HEK293 (cell line): ENCODE measurements around the gene COL25A1.

Experiments
- CTCF ChIA-PET: fragments of 350-600 bp; formaldehyde crosslinking; extraction: SDS; loops from one replicate; lab custom pipeline; 2021; ENCODE audit warnings: antibody characterized with exemption; lab: Yijun Ruan, JAX
- POLR2A ChIA-PET: fragments of 300-600 bp; formaldehyde crosslinking; extraction: SDS; loops from one replicate; lab custom pipeline; 2020; ENCODE audit warnings: antibody characterized with exemption, inconsistent platforms; lab: Yijun Ruan, JAX
- H3K27ac ChIP-seq: fragments of 200-500 bp; sonication (Bioruptor generic); 2 replicates; pipeline ENCODE4 v1.5.1; 2014; ENCODE audit warnings: low read depth, low read length, control low read depth, inconsistent platforms; ENCODE audit errors: extremely low read depth
- H3K36me3 ChIP-seq, 2 experiments: fragments of 200-500 bp in 1 of 2; sonication (Bioruptor generic) in 1 of 2; 1 replicate in 1 of 2; 2 replicates in 1 of 2; pipeline ENCODE4 v1.5.1; 2014 to 2017; ENCODE audit warnings: inconsistent platforms in 2 of 2, low read length in 2 of 2; ENCODE audit not compliant: control insufficient read depth in 2 of 2, insufficient read depth in 1 of 2
- H3K4me1 ChIP-seq: fragments of 200-500 bp; sonication (Bioruptor generic); 2 replicates; pipeline ENCODE4 v1.5.1; 2014; ENCODE audit warnings: mild to moderate bottlenecking, low read length, inconsistent platforms; ENCODE audit not compliant: control insufficient read depth, insufficient read depth
- H3K4me3 ChIP-seq: 2 replicates; pipeline ENCODE4 v1.5.1; 2011; ENCODE audit warnings: low read depth, mild to moderate bottlenecking, control low read depth, low read length, moderate library complexity
- H3K9me3 ChIP-seq: fragments of 200-500 bp; sonication (Bioruptor generic); 2 replicates; pipeline ENCODE4 v1.5.1; 2014; ENCODE audit warnings: low read depth, low read length, inconsistent platforms; ENCODE audit not compliant: control insufficient read depth, insufficient read depth
- CTCF ChIP-seq: fragments of 450-650 bp; formaldehyde crosslinking; IDR thresholded peaks from 2 replicates; pipeline ENCODE4 v1.5.1; 2016; ENCODE audit warnings: missing biosample characterization, missing genetic modification characterization
- EGR2 ChIP-seq: fragments of 450-650 bp; formaldehyde crosslinking; IDR thresholded peaks from 2 replicates; pipeline ENCODE4 v1.5.1; 2016; ENCODE audit warnings: low read depth, missing biosample characterization, missing genetic modification characterization
- GLI4 ChIP-seq: fragments of 450-650 bp; formaldehyde crosslinking; IDR thresholded peaks from 2 replicates; pipeline ENCODE4 v1.5.1; 2016; ENCODE audit warnings: missing biosample characterization, missing genetic modification characterization
- HOXC10 ChIP-seq: sonication (generic); formaldehyde crosslinking; IDR thresholded peaks from 2 replicates; pipeline ENCODE4 v1.8.1; 2023; ENCODE audit warnings: mild to moderate bottlenecking, missing genetic modification reagents
- SP2 ChIP-seq: fragments of 450-650 bp; formaldehyde crosslinking; IDR thresholded peaks from 2 replicates; pipeline ENCODE4 v1.5.1; 2016; ENCODE audit warnings: missing biosample characterization, missing genetic modification characterization
- YY2 ChIP-seq: fragments of 450-650 bp; formaldehyde crosslinking; IDR thresholded peaks from 2 replicates; pipeline ENCODE4 v1.5.1; 2016; ENCODE audit warnings: missing biosample characterization, missing genetic modification characterization
- ZBTB21 ChIP-seq: fragments of 450-650 bp; formaldehyde crosslinking; IDR thresholded peaks from 2 replicates; pipeline ENCODE4 v1.5.1; 2017; ENCODE audit warnings: missing biosample characterization, missing genetic modification characterization
- ZBTB48 ChIP-seq: fragments of 450-650 bp; formaldehyde crosslinking; IDR thresholded peaks from 2 replicates; pipeline ENCODE4 v1.5.1; 2016; ENCODE audit warnings: missing biosample characterization, missing genetic modification characterization
- ZEB2 ChIP-seq: fragments of 450-650 bp; formaldehyde crosslinking; IDR thresholded peaks from 2 replicates; pipeline ENCODE4 v1.5.1; 2016; ENCODE audit warnings: missing biosample characterization, missing genetic modification characterization
- ZFHX2 ChIP-seq: fragments of 450-650 bp; formaldehyde crosslinking; conservative IDR thresholded peaks from 2 replicates; pipeline ENCODE4 v1.5.1; 2016; ENCODE audit warnings: missing biosample characterization, missing genetic modification characterization
- ZFP3 ChIP-seq: fragments of 450-650 bp; formaldehyde crosslinking; IDR thresholded peaks from 2 replicates; pipeline ENCODE4 v1.5.1; 2016; ENCODE audit warnings: low read depth, missing biosample characterization, missing genetic modification characterization
- ZFP37 ChIP-seq: fragments of 450-650 bp; formaldehyde crosslinking; IDR thresholded peaks from 2 replicates; pipeline ENCODE4 v1.5.1; 2016; ENCODE audit warnings: missing biosample characterization, missing genetic modification characterization
- ZNF10 ChIP-seq: fragments of 450-650 bp; formaldehyde crosslinking; IDR thresholded peaks from 2 replicates; pipeline ENCODE4 v1.5.1; 2017; ENCODE audit warnings: missing biosample characterization, missing genetic modification characterization
- ZNF121 ChIP-seq: fragments of 450-650 bp; formaldehyde crosslinking; IDR thresholded peaks from 2 replicates; pipeline ENCODE4 v1.5.1; 2016; ENCODE audit warnings: missing biosample characterization, missing genetic modification characterization
- ZNF16 ChIP-seq: fragments of 450-650 bp; formaldehyde crosslinking; IDR thresholded peaks from 2 replicates; pipeline ENCODE4 v1.5.1; 2016; ENCODE audit warnings: low read depth, missing biosample characterization, missing genetic modification characterization
- ZNF174 ChIP-seq: fragments of 450-650 bp; formaldehyde crosslinking; IDR thresholded peaks from 2 replicates; pipeline ENCODE4 v1.5.0; 2017; ENCODE audit warnings: missing biosample characterization, mild to moderate bottlenecking, missing genetic modification characterization
- ZNF18 ChIP-seq: fragments of 450-650 bp; formaldehyde crosslinking; IDR thresholded peaks from 2 replicates; pipeline ENCODE4 v1.5.1; 2016; ENCODE audit warnings: missing biosample characterization, missing genetic modification characterization
- ZNF221 ChIP-seq: fragments of 450-650 bp; formaldehyde crosslinking; IDR thresholded peaks from 2 replicates; pipeline ENCODE4 v1.5.1; 2017; ENCODE audit warnings: missing biosample characterization, missing genetic modification characterization, borderline replicate concordance
- ZNF362 ChIP-seq: fragments of 450-650 bp; formaldehyde crosslinking; IDR thresholded peaks from 2 replicates; pipeline ENCODE4 v1.5.1; 2016; ENCODE audit warnings: missing biosample characterization, missing genetic modification characterization
- ZNF366 ChIP-seq: fragments of 450-650 bp; formaldehyde crosslinking; conservative IDR thresholded peaks from 2 replicates; pipeline ENCODE4 v1.5.1; 2016; ENCODE audit warnings: missing biosample characterization, missing genetic modification characterization
- ZNF426 ChIP-seq: fragments of 450-650 bp; formaldehyde crosslinking; IDR thresholded peaks from 2 replicates; pipeline ENCODE4 v1.5.1; 2017; ENCODE audit warnings: missing biosample characterization, missing genetic modification characterization, mild to moderate bottlenecking, inconsistent platforms, moderate library complexity
- ZNF529 ChIP-seq: fragments of 450-650 bp; formaldehyde crosslinking; IDR thresholded peaks from 2 replicates; pipeline ENCODE4 v1.5.1; 2017; ENCODE audit warnings: missing genetic modification characterization, missing biosample characterization; ENCODE audit not compliant: insufficient replicate concordance
- ZNF561 ChIP-seq: fragments of 450-650 bp; IDR thresholded peaks from 2 replicates; pipeline ENCODE4 v1.5.1; 2018; ENCODE audit warnings: missing biosample characterization, missing genetic modification characterization, borderline replicate concordance
- ZNF596 ChIP-seq: fragments of 450-650 bp; IDR thresholded peaks from 2 replicates; pipeline ENCODE4 v1.5.0; 2018; ENCODE audit warnings: missing biosample characterization, mild to moderate bottlenecking, missing genetic modification characterization, moderate library complexity
- ZNF621 ChIP-seq: fragments of 450-650 bp; formaldehyde crosslinking; IDR thresholded peaks from 2 replicates; pipeline ENCODE4 v1.5.1; 2017; ENCODE audit warnings: missing biosample characterization, missing genetic modification characterization
- ZNF645 ChIP-seq: fragments of 450-650 bp; formaldehyde crosslinking; IDR thresholded peaks from 2 replicates; pipeline ENCODE4; 2016; ENCODE audit warnings: missing biosample characterization, missing genetic modification characterization
- ZNF747 ChIP-seq: fragments of 450-650 bp; formaldehyde crosslinking; IDR thresholded peaks from 2 replicates; pipeline ENCODE4 v1.5.1; 2016; ENCODE audit warnings: missing biosample characterization, missing genetic modification characterization
- ZNF777 ChIP-seq: fragments of 450-650 bp; formaldehyde crosslinking; IDR thresholded peaks from 2 replicates; pipeline ENCODE4 v1.5.1; 2017; ENCODE audit warnings: missing biosample characterization, missing genetic modification characterization, borderline replicate concordance

COL25A1 gene

GRCh38 chr4:108810087-108810486 is 492.4 kb downstream of the COL25A1 start:
- Histone ChIP-seq H3K9me3 (no peaks in the 10 kb centered on the region), H3K4me1 (peaks cover 6% of the 10 kb centered on the region), H3K4me3 (no peak overlapping the region), H3K27ac (no peak overlapping the region), H3K36me3 (no peaks in the 10 kb centered on the region)
- ChIA-PET POLR2A (no interaction called here), CTCF (no interaction called here)
- TF ChIP-seq ZNF174 (tag by site-specific recombination), result no peak
- TF ChIP-seq ZNF121 (tag by site-specific recombination), result no peak
- TF ChIP-seq EGR2, result no peak
- TF ChIP-seq ZFP37, result no peak
- no peak for TF ChIP-seq ZBTB48
- TF ChIP-seq YY2, result no peak
- TF ChIP-seq ZNF426 (tag by site-specific recombination), result no peak
- TF ChIP-seq CTCF, result no peak
- no peak for TF ChIP-seq ZNF366 (tag by site-specific recombination)
- no peak for TF ChIP-seq ZFHX2 (tag by site-specific recombination)
- TF ChIP-seq ZNF645, result no peak
- no peak for TF ChIP-seq ZEB2 (tag by site-specific recombination)
- no peak for TF ChIP-seq ZNF777 (tag by site-specific recombination)
- no peak for TF ChIP-seq HOXC10 (CRISPR knock-in tag)
- no peak for TF ChIP-seq ZNF10 (tag by site-specific recombination)
- TF ChIP-seq ZFP3 (tag by site-specific recombination), result no peak
- TF ChIP-seq ZNF362 (tag by site-specific recombination), result no peak
- TF ChIP-seq ZNF596 (tag by site-specific recombination), result no peak

- no peaks in the 10 kb centered on the region for H3K36me3 ChIP-seq
- H3K27ac ChIP-seq, result no peak overlapping the region
- no peaks in the 10 kb centered on the region for H3K9me3 ChIP-seq
- CTCF ChIA-PET, result no interaction called here
- H3K4me1 ChIP-seq, result no peaks in the 10 kb centered on the region
- TF ChIP-seq ZNF16 (tag by site-specific recombination) (no peak), ZBTB21 (no peak), ZNF621 (tag by site-specific recombination) (no peak), ZNF221 (tag by site-specific recombination) (no peak), ZNF747 (tag by site-specific recombination) (no peak), ZNF561 (no peak), ZNF18 (tag by site-specific recombination) (no peak), GLI4 (tag by site-specific recombination) (no peak), ZNF529 (tag by site-specific recombination) (no peak), SP2 (tag by site-specific recombination) (no peak)
- POLR2A ChIA-PET, result no interaction called here
- no peak overlapping the region for H3K4me3 ChIP-seq
Observed at GRCh38 chr4:108804648-108805273, 497.7 kb downstream of the COL25A1 start.
